NCI-H1417 (cell line): ENCODE measurements around the gene COX17.
A peak's percentile ranks its signal among the peaks of the same experiment; 100 is the strongest.

Source experiments
- DNase-seq, 3 experiments: peaks; one replicate each; lab custom pipeline; 2025; lab: John Stamatoyannopoulos, UW

Gene COX17

DNA sequence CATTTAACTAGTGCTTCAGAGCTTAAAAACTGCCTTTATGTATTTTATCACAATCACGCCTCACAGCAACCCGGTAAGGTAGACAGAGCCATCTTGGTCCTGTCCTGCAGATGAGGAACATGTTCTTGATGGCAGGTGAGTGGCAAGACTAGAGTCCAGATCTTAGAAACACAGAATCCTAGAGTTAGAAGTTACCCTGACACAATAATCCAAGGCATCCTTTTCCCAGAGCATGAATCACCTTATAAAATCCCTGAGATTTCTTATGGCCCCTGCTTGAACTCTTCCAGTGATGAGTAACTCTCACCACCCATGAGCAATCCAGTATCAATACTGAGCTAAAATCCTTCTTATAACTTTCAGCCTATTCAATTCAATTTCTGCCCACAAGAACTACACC is 33.7 kb downstream of the COX17 start:
- DNase-seq = no peak

GRCh38 chr3:119642746-119643473 is 34.3 kb downstream of the COX17 start:
- DNase-seq = no peak

DNA sequence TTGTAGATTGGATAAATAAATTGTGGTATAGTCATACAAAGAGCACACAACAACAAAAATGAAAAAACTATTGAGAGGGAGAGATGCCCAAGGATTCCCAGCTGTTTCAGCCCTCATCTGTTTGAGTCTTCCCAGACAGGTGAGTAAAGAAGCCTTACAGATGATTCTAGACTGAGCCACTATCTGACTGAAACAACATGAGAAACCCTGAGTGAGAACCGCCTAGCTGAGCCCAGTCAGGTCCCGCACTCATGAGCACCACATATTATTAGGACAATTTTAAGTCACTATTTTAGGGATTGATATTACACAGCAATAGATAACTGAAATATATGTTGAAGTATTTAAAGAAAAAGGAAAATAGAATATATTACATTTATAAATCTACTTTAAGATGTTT is 35.8 kb downstream of the COX17 start:
- DNase-seq = no peak

DNA sequence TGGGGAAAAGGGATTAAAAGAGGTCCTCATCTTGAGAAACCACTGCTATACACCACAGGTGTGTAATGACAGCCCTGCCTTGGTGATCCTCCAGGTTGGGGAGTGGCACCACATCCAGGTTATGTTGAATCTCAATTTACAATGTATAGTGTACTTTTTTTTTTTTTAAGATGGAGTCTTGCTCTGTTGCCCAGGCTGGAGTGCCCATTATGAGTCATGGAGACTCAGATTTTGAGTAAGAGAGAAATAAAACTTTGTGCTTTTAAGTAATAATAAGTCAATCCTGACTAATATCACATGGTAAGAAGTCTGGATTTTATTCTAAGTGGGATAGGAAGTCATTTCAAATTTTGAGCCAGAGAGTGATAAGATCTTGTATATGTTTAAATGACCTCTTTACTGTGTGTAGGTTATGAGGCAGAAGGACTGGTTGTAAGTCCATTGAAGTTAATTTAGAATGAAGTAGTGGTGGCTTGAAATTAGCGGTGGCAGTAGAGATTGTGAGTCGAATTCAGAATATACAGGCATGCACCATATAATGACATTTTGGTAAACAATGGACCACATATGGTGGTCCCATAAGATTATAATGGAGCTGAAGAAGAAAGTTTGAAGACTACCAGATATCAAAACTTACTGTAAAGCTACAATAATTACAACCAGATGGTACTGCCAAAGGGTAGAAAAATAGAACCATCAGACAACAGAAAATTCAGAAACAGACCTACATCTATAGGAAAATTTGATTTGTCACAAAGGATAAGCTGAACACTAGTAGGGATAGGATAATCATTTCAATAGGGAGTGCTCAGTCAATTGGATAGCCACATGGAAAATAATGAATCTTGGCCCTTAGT is 37.5 kb downstream of the COX17 start:
- no peak for DNase-seq

- DNase-seq = no peak
These were observed 39.3 kb downstream of the COX17 start for GRCh38 chr3:119637679-119638477.

DNA sequence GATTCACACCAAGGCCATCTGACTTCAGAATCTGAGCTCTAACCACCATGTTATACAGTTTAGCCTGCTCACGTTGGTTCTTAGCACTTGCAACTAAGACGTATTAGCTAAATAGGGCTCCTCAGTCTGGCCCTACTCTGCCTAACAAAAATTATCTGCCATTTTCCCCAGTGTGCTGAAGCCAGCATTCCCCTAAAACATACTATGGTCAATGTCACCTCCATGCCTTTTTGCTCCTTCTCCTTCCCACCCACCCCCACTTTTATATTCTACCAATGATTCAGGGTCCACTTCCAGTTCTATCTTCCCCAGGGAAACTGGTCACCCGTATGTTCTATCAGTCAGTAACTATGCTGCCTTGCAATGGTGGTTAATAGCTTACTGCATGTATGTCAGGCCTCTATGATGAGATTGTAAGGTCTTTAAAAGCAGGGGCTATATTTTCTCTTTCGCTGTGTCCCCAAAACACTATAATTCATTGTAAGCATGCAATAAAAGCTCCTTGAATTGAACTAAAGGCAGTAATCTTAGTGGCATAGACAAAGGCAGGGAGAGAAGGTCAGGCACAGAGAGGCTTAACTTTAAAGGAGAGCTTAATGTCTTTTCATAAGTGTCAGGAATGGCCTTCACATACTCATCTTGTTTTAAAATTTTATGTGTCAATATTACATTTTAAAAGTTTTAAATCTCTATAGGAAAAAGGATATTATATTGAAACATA is 40.2 kb downstream of the COX17 start:
- DNase-seq = no peak

DNA sequence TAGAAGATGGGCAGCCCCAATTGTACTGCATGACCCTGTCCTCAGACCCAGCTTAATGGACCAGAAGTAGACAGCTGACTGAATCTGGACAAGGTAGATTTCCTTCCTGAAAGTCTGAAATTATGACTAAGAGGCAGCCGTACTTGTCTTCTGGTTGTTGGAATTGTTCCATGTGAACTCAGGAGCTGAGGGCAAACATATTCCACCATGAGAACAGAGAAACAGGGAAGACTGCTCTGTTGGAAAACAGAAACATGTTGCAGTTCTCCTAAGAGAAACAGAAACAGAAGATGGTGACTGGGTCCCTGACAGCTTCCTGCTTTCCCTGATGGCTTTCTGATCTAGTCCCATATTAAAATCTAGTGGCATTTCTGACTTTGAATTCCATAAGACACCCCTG is 41.0 kb downstream of the COX17 start:
- DNase-seq = no peak

DNA sequence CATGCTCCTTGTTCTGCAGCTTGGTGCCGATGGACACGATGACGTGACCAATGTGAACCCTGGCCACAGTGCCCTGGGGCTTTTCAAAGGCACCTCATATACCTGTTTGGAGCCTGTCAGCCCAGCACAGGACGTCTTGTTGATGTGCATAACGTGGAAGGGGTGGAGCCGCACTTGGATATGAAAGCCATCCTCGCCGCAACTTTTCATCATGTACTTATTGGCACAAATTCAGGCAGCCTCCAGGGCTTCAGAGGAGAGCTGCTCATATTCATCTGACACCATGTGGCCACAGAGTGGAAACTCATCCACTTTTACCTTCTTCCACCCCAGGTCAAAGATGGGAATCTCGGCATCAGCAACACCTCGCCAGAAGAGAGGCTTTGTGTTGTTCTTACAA is 41.5 kb downstream of the COX17 start:
- no peak for DNase-seq

DNA sequence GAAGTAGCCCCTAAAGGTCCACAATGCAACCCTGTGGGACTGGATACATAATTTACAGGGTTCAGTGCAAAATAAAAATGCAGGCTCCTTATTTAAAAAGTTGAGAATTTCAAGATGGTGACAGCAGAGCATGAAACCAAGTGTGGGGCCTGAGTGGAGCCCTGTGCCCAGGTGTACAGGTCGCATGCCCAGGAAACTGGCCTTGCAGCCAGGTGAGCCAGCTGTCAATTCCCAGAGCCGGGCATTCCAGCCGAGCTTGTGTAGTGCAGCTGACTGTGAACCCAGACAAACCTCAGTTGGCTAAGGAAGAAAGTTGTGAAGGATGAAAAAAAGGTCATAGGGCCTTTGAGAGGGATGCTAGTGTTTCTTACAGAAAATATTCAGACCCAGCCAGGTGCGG is 44.4 kb downstream of the COX17 start:
- DNase-seq = peak in 1 of 3 experiments; percentile 3

DNA sequence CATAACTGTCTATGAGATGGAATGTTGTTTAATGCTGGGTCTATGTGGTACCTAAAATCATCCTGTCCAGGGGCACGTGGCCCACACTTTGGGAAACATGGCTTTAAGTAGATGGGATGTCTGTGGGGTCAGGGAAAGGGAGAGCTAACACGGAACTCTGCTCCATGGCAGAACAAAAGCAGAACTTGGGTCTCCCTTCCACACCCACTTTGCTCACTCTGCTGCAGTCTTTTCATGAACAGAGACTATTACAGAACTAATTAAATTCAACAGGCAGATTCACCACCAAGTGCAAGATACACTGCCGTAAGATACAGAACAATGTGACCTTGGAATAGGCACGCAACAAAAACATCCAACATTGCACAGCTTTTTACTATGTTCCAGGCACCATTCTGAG is 45.0 kb downstream of the COX17 start:
- DNase-seq = no peak

- DNase-seq = no peak
These were observed 45.7 kb downstream of the COX17 start for GRCh38 chr3:119631516-119631915.

DNA sequence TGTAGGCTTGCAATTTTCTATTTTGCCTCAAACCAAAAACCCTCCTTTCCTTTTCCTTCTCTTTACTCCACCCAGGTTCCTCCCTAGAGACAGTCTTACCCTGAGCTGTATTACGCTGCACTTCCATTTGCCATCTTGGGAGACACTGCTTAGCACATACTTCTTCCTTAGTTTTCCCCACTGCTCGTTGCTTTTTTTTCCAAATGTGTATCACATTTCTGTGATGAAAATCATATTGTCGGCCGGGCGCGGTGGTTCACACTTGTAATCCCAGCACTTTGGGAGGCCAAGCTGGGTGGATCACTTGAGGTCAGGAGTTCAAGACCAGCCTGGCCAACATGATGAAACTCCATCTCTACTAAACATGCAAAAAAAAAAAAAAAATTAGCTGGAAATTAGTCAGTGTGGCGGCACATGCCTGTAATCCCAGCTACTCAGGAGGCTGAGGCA is 46.3 kb downstream of the COX17 start:
- no peak for DNase-seq

DNA sequence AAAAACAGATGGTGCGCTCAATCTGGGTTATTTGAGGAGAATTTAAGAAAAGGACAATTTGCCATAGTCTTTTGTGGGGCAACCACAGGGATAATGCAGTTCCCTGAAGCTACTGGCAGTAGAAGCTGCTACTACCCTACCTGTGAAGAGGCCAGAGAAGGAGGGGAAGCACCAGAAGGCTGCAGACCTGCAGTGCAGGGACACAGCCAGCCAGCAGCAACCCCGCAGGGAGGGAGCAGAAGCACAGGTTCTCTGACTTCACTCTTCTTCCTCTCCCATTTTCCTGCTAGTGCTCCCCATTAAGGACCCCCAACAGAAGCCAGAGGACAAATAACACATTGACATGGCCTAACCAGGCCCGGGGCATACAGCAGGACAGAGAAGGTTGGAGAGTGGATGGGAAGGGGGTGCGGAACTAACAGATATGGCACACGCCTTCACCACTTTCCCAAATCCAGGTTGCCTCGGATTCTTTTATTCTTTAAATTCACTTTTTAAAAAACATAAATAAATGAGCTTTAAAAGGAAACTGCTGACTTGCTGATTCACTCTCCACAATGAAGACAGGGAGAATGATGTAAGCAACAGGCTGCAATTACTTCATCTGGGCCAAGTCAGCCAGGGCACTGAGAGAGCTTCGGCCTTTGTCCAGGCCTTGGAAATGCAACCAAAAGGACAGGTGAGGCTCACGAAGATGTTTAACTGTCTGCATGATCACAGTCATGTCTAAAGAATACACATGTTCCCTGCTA is 46.9 kb downstream of the COX17 start:
- DNase-seq = no peak

GRCh38 chr3:119628816-119629445 is 48.3 kb downstream of the COX17 start:
- no peak for DNase-seq

DNA sequence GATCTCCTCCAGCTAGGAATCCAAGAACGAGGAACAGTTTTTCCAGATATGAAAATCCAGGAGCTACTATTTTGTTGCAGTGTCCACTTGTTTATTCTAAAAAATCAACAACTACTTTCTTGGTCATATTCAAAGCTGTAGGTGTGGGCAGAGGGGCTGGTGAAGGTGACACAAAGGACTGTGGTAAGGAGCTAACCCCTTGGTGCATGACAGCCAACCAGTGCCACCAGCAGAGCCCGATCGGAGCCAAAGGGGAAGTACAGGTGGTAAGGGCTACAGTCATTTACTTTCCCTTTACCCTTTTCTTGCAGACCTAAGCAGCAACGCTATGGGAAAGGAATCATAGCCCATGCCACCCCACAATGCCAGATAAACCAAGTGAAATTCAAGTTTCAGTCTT is 48.8 kb downstream of the COX17 start:
- DNase-seq = no peak

DNA sequence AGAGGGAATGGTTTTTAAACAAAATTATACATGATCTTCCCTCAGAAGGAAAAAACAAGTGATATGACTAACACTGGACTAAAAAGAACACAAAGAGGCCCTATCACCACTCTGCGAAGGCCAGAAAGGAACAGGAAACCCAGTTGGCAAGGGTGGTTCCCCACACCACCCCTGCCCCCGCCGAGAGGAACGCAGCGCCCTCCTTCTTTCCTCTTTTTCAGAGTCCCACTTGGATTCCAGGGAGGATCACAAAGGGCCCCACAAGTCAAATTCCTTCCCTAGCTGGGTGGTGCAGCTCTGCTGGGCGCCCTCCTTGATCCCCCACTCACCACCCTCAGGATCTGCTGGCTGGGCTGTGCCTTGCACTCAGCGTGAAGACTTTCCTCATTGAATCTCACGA is 49.7 kb downstream of the COX17 start:
- DNase-seq = no peak

DNA sequence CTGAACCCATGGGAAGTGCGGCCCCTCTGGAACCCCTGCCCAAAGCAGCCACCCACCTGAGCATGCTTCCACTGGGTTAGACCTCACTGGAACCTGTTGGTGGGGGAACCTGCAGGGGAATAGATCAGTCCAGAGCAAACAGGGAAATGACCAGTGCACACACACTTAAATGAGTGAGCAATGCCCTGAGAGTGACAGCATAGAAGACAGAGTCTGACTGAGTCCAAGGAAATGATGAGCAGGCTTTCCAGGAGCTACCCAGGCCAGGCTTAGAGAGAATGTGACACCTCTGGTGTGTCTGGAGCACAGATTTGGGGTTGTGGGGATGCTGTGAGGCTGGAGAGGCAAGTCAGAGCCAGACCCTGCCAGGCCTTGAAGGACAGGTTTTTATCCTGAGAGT is 51.0 kb downstream of the COX17 start:
- no peak for DNase-seq

- DNase-seq = no peak
These were observed 51.6 kb downstream of the COX17 start for GRCh38 chr3:119625451-119626153.

- DNase-seq = no peak
These were observed 53.0 kb downstream of the COX17 start for GRCh38 chr3:119624002-119624720.
